ENCODE data around the gene ZSCAN21. TPM values are rescaled to one million over a fixed set of nuclear protein-coding genes. Genes with fewer than 3 reads are reported as not detected.
A peak's percentile ranks its signal among the peaks of the same experiment; 100 is the strongest.

Gene ZSCAN21
- total RNA-seq, 1 donor from 2014 or later: 11.1 TPM

DNA sequence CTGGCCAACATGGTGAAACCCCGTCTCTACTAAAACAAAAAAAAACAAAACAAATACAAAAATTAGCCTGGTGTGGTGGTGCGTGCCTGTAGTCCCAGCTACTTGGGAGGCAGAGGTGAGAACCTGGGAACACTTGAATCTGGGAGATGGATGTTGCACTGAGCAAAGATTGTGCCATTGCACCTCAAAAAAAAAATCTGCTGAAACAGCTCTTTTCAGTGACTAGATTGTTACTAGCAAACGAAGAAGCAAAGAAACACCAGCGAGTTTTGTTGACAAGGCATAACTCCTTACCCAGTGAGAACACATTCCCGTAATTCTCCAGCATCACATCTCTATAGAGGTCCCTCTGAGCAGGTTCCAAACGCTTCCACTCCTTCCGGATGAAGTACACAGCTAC lies 25.3 kb downstream of the ZSCAN21 start:
- peaks cover 66% of the 10 kb centered on the region for H3K79me2 ChIP-seq (ENCODE audit: insufficient read depth, low read length)
- H2AFZ ChIP-seq (ENCODE audit: low read depth, low read length): no peak overlapping the region
- H3K9me3 ChIP-seq (ENCODE audit: insufficient read depth, low read depth, low read length): peaks cover 46% of the 10 kb centered on the region
- H3K4me3 Mint-ChIP-seq (ENCODE audit: unreplicated experiment): no peak overlapping the region
- H3K27ac Mint-ChIP-seq (ENCODE audit: unreplicated experiment): no peak overlapping the region
- H3K4me3 ChIP-seq (ENCODE audit: insufficient read depth, low read depth, low read length): no peak overlapping the region
- peaks cover 64% of the 10 kb centered on the region for H3K36me3 Mint-ChIP-seq (ENCODE audit: low read depth, unreplicated experiment)
- no peak overlapping the region for H3K9ac ChIP-seq (ENCODE audit: low read length)
- no peak overlapping the region for H3K27ac ChIP-seq (ENCODE audit: low read depth, low read length)
- H3K9me3 Mint-ChIP-seq (ENCODE audit: unreplicated experiment): peaks cover 38% of the 10 kb centered on the region
- H3K4me1 Mint-ChIP-seq (ENCODE audit: low read depth, unreplicated experiment): peaks cover 16% of the 10 kb centered on the region
- peaks cover 81% of the 10 kb centered on the region for H3K36me3 ChIP-seq (ENCODE audit: insufficient read depth, low read length)
- H4K20me1 ChIP-seq (ENCODE audit: insufficient read depth, low read length): peaks cover 50% of the 10 kb centered on the region
- no peak for TF ChIP-seq EZH2 (IDR thresholded peaks at IDR 0.05; ENCODE audit: insufficient read depth, low read length)
- TF ChIP-seq, protein P1, sequence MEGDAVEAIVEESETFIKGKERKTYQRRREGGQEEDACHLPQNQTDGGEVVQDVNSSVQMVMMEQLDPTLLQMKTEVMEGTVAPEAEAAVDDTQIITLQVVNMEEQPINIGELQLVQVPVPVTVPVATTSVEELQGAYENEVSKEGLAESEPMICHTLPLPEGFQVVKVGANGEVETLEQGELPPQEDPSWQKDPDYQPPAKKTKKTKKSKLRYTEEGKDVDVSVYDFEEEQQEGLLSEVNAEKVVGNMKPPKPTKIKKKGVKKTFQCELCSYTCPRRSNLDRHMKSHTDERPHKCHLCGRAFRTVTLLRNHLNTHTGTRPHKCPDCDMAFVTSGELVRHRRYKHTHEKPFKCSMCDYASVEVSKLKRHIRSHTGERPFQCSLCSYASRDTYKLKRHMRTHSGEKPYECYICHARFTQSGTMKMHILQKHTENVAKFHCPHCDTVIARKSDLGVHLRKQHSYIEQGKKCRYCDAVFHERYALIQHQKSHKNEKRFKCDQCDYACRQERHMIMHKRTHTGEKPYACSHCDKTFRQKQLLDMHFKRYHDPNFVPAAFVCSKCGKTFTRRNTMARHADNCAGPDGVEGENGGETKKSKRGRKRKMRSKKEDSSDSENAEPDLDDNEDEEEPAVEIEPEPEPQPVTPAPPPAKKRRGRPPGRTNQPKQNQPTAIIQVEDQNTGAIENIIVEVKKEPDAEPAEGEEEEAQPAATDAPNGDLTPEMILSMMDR (IDR thresholded peaks at IDR 0.05; ENCODE audit: insufficient read depth, low read depth, low read length): no peak
- FAIRE-seq: no peak
- H3K27me3 Mint-ChIP-seq (ENCODE audit: low read depth, unreplicated experiment): no peaks in the 10 kb centered on the region
- DNase-seq (ENCODE audit: low read depth): no peak
- H3K4me1 ChIP-seq (ENCODE audit: insufficient read depth, low read length): peaks cover 7% of the 10 kb centered on the region
- no peak overlapping the region for H3K4me2 ChIP-seq (ENCODE audit: low read length)
- H3K27me3 ChIP-seq (ENCODE audit: insufficient read depth, low read length): no peaks in the 10 kb centered on the region

DNA sequence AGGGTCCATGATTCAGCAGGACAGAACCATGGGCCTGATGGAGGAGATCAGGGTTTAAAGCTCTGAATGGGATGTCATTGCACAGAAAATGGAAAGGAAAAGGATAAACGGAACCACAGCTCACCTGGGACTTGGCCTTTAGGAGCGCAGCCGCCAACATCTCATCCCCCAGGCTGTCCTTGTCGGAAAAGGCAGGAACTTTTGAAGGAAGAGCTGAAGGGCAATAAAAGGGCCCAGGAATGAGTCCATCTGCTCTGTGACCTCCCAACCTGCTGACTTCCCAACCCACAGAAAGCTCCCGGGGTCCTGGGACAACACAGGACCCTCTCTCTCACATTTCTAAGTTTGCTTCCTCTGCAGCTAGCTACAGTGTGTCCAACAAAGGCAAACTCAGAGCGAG lies 25.8 kb downstream of the ZSCAN21 start:
- peaks cover 66% of the 10 kb centered on the region for H3K79me2 ChIP-seq (ENCODE audit: insufficient read depth, low read length)
- peaks cover 59% of the 10 kb centered on the region for H3K36me3 Mint-ChIP-seq (ENCODE audit: low read depth, unreplicated experiment)
- H3K9me3 Mint-ChIP-seq (ENCODE audit: unreplicated experiment): peaks cover 33% of the 10 kb centered on the region
- peaks cover 13% of the 10 kb centered on the region for H3K4me1 ChIP-seq (ENCODE audit: insufficient read depth, low read length)
- H3K4me3 ChIP-seq (ENCODE audit: insufficient read depth, low read depth, low read length): no peak overlapping the region
- H3K4me2 ChIP-seq (ENCODE audit: low read length): no peak overlapping the region
- peaks cover 18% of the 10 kb centered on the region for H3K4me1 Mint-ChIP-seq (ENCODE audit: low read depth, unreplicated experiment)
- H3K27ac Mint-ChIP-seq (ENCODE audit: unreplicated experiment): no peak overlapping the region
- H3K36me3 ChIP-seq (ENCODE audit: insufficient read depth, low read length): peaks cover 76% of the 10 kb centered on the region
- peaks cover 53% of the 10 kb centered on the region for H4K20me1 ChIP-seq (ENCODE audit: insufficient read depth, low read length)
- DNase-seq (ENCODE audit: low read depth) (no peak), FAIRE-seq (no peak)
- TF ChIP-seq, protein P1 (IDR thresholded peaks at IDR 0.05; ENCODE audit: insufficient read depth, low read depth, low read length): no peak
- TF ChIP-seq EZH2 (IDR thresholded peaks at IDR 0.05; ENCODE audit: insufficient read depth, low read length): no peak
- H3K9ac ChIP-seq (ENCODE audit: low read length): no peak overlapping the region
- no peaks in the 10 kb centered on the region for H3K27me3 Mint-ChIP-seq (ENCODE audit: low read depth, unreplicated experiment)
- peaks cover 40% of the 10 kb centered on the region for H3K9me3 ChIP-seq (ENCODE audit: insufficient read depth, low read depth, low read length)
- H3K27me3 ChIP-seq (ENCODE audit: insufficient read depth, low read length): no peaks in the 10 kb centered on the region
- no peak overlapping the region for H3K4me3 Mint-ChIP-seq (ENCODE audit: unreplicated experiment)
- H3K27ac ChIP-seq (ENCODE audit: low read depth, low read length): no peak overlapping the region
- no peak overlapping the region for H2AFZ ChIP-seq (ENCODE audit: low read depth, low read length)

GRCh38 chr7:100077205-100077604 lies 27.6 kb downstream of the ZSCAN21 start:
- no peak for DNase-seq (ENCODE audit: low read depth)
- Histone ChIP-seq H3K4me3 (ENCODE audit: insufficient read depth, low read depth, low read length) (no peak overlapping the region), H3K27me3 (ENCODE audit: insufficient read depth, low read length) (no peaks in the 10 kb centered on the region), H3K79me2 (ENCODE audit: insufficient read depth, low read length) (peaks cover 68% of the 10 kb centered on the region), H3K9me3 (ENCODE audit: insufficient read depth, low read depth, low read length) (peaks cover 22% of the 10 kb centered on the region), H3K4me2 (ENCODE audit: low read length) (no peak overlapping the region), H2AFZ (ENCODE audit: low read depth, low read length) (no peak overlapping the region), H3K9ac (ENCODE audit: low read length) (no peak overlapping the region), H3K27ac (ENCODE audit: low read depth, low read length) (no peak overlapping the region), H3K4me1 (ENCODE audit: insufficient read depth, low read length) (peaks cover 17% of the 10 kb centered on the region), H3K36me3 (ENCODE audit: insufficient read depth, low read length) (peaks cover 58% of the 10 kb centered on the region), H4K20me1 (ENCODE audit: insufficient read depth, low read length) (peaks cover 43% of the 10 kb centered on the region)
- Mint-ChIP-seq H3K27me3 (ENCODE audit: low read depth, unreplicated experiment) (no peaks in the 10 kb centered on the region), H3K9me3 (ENCODE audit: unreplicated experiment) (peaks cover 15% of the 10 kb centered on the region), H3K27ac (ENCODE audit: unreplicated experiment) (peak overlapping the region; percentile 35), H3K4me3 (ENCODE audit: unreplicated experiment) (peak overlapping the region; percentile 11), H3K4me1 (ENCODE audit: low read depth, unreplicated experiment) (peaks cover 20% of the 10 kb centered on the region), H3K36me3 (ENCODE audit: low read depth, unreplicated experiment) (peaks cover 45% of the 10 kb centered on the region)
- no peak for FAIRE-seq
- TF ChIP-seq, protein P1 (IDR thresholded peaks at IDR 0.05; ENCODE audit: insufficient read depth, low read depth, low read length): no peak
- TF ChIP-seq EZH2 (IDR thresholded peaks at IDR 0.05; ENCODE audit: insufficient read depth, low read length): no peak
